Keratinocyte (primary cell): ENCODE results near the gene POLD2. TPM values are rescaled to one million over a fixed set of nuclear protein-coding genes. Genes with fewer than 3 reads are reported as not detected.

Experiments used
- DNase-seq: peaks from one replicate; pipeline ENCODE4 v3.0.0-alpha.2; 2011; ENCODE audit warnings: low read depth, missing footprints, low spot score
- FAIRE-seq: peaks from 2 replicates; lab custom pipeline; 2011; peaks lifted over from hg19 to GRCh38; lab: Jason Lieb, UNC
- H2AFZ ChIP-seq: 2 replicates; pipeline ENCODE4 v1.6.0; 2012; ENCODE audit warnings: low read length, control low read depth, inconsistent platforms; ENCODE audit not compliant: control insufficient read depth
- H3K27ac ChIP-seq: 2 replicates; pipeline ENCODE4 v1.5.1; 2011; ENCODE audit warnings: low read length; ENCODE audit not compliant: control insufficient read depth, insufficient read depth
- H3K27me3 ChIP-seq: 3 replicates; pipeline ENCODE4 v1.6.0; 2011; ENCODE audit warnings: low read length; ENCODE audit not compliant: control insufficient read depth, insufficient read depth; ENCODE audit errors: extremely low read depth
- H3K36me3 ChIP-seq, 2 experiments: 2 replicates in 1 of 2; 3 replicates in 1 of 2; pipeline ENCODE4 v1.5.1; 2011; ENCODE audit warnings: low read length in 2 of 2, mild to moderate bottlenecking in 1 of 2; ENCODE audit not compliant: control insufficient read depth in 2 of 2, insufficient read depth in 2 of 2; ENCODE audit errors: extremely low read depth in 1 of 2
- H3K4me1 ChIP-seq: 3 replicates; pipeline ENCODE4 v1.5.1; 2011; ENCODE audit warnings: low read length; ENCODE audit not compliant: control insufficient read depth, insufficient read depth; ENCODE audit errors: extremely low read depth
- H3K4me2 ChIP-seq: 3 replicates; pipeline ENCODE4 v1.6.0; 2011; ENCODE audit warnings: low read depth, low read length; ENCODE audit not compliant: control insufficient read depth, insufficient read depth; ENCODE audit errors: extremely low read depth
- H3K4me3 ChIP-seq, 3 experiments: fragments of 200-600 bp in 1 of 3; sonication (generic) in 1 of 3; 2 replicates in 2 of 3; 3 replicates in 1 of 3; pipeline ENCODE4 v1.5.1; 2011 to 2016; ENCODE audit warnings: low read length in 3 of 3, mild to moderate bottlenecking in 3 of 3, control low read depth in 2 of 3, inconsistent platforms in 1 of 3, low read depth in 1 of 3, mixed read lengths in 1 of 3, mixed run types in 1 of 3, moderate library complexity in 1 of 3; ENCODE audit not compliant: control insufficient read depth in 2 of 3, insufficient read depth in 2 of 3; ENCODE audit errors: extremely low read depth in 1 of 3
- H3K79me2 ChIP-seq: 2 replicates; pipeline ENCODE4 v1.6.0; 2012; ENCODE audit warnings: low read length; ENCODE audit not compliant: control insufficient read depth, insufficient read depth
- H3K9ac ChIP-seq: 3 replicates; pipeline ENCODE4 v1.6.0; 2011; ENCODE audit warnings: low read length; ENCODE audit not compliant: control insufficient read depth, insufficient read depth; ENCODE audit errors: extremely low read depth
- H3K9me1 ChIP-seq: 3 replicates; pipeline ENCODE4 v1.6.0; 2011; ENCODE audit warnings: low read length; ENCODE audit not compliant: control insufficient read depth, insufficient read depth; ENCODE audit errors: extremely low read depth
- H3K9me3 ChIP-seq: 2 replicates; pipeline ENCODE4 v1.5.1; 2012; ENCODE audit warnings: low read depth, low read length; ENCODE audit not compliant: control insufficient read depth
- H4K20me1 ChIP-seq: 3 replicates; pipeline ENCODE4 v1.6.0; 2011; ENCODE audit warnings: low read length; ENCODE audit not compliant: control insufficient read depth, insufficient read depth; ENCODE audit errors: extremely low read depth
- CTCF ChIP-seq, 3 experiments: IDR thresholded peaks in 1 of 3; conservative IDR thresholded peaks in 1 of 3; optimal IDR thresholded peaks in 1 of 3; 2 replicates in 2 of 3; 3 replicates in 1 of 3; pipeline versions ENCODE3 to v1.5.1; 2011; ENCODE audit warnings: low read length in 3 of 3, mild to moderate bottlenecking in 3 of 3, moderate library complexity in 2 of 3, control low read depth in 1 of 3, inconsistent platforms in 1 of 3; ENCODE audit not compliant: insufficient read depth in 2 of 3; ENCODE audit errors: extremely low read depth in 1 of 3
- EZH2 ChIP-seq: IDR thresholded peaks from one replicate; pipeline ENCODE4 v1.6.1; 2012; ENCODE audit warnings: inconsistent platforms, mild to moderate bottlenecking, low read length, moderate library complexity
- dilution Hi-C: fragments of 300-500 bp; cut with MboI; formaldehyde crosslinking; loops from one replicate; pipeline ENCODE4 v1.7.0; 2020; ENCODE audit warnings: low sequenced_read_pairs; ENCODE audit not compliant: extremely low pct_ligation_motif_present
- polyA plus RNA-seq, 5 experiments: library from polyadenylated mRNA; depleted of rRNA in 3 of 5; stranded (reverse) in 3 of 5; stranded (forward) in 1 of 5; unstranded in 1 of 5; fragments of >200 nt; gene quantifications; 1 replicate in 1 of 5; 2 replicates in 3 of 5; 3 replicates in 1 of 5; pipeline versions ENCODE4 v1.2.1 to v1.2.3, GENCODE V29; 2011 to 2012; ENCODE audit warnings: missing spikeins in 2 of 5, low read depth in 1 of 5, low replicate concordance in 1 of 5

POLD2 gene
- polyA plus RNA-seq, 1 donor (not counting 4 experiments of a cell fraction or from before 2014, with no cell fraction given): 158 TPM

GRCh38 chr7:44143646-44144250, 20.4 kb upstream of the POLD2 start:
- H3K4me1 ChIP-seq: peaks cover 3% of the 10 kb centered on the region
- H3K9ac ChIP-seq: no peak overlapping the region
- H2AFZ ChIP-seq: no peak overlapping the region
- no peaks in the 10 kb centered on the region for H3K36me3 ChIP-seq
- TF ChIP-seq CTCF (optimal IDR thresholded peaks at IDR 0.05 in 1 of 3, IDR thresholded peaks at IDR 0.05 in 1 of 3, conservative IDR thresholded peaks at IDR 0.05 in 1 of 3; ENCODE audit: extremely low read depth in 1 of 3, insufficient read depth in 2 of 3, low read length in 3 of 3) (no peak), EZH2 (no peak)
- H3K9me1 ChIP-seq: no peaks in the 10 kb centered on the region
- no peak overlapping the region for H3K4me2 ChIP-seq
- FAIRE-seq (no peak), DNase-seq (no peak)
- no peak overlapping the region for H3K27ac ChIP-seq
- H3K9me3 ChIP-seq: no peaks in the 10 kb centered on the region
- H3K79me2 ChIP-seq: no peaks in the 10 kb centered on the region
- H3K4me3 ChIP-seq: no peak overlapping the region
- dilution Hi-C loops: no loop called here
- H3K27me3 ChIP-seq: peaks cover 26% of the 10 kb centered on the region
- no peaks in the 10 kb centered on the region for H4K20me1 ChIP-seq

GRCh38 chr7:44142028-44142427, 18.7 kb upstream of the POLD2 start:
- Histone ChIP-seq H3K36me3 (no peaks in the 10 kb centered on the region), H3K9me1 (no peaks in the 10 kb centered on the region), H3K4me3 (no peak overlapping the region), H3K27ac (no peak overlapping the region), H4K20me1 (no peaks in the 10 kb centered on the region), H2AFZ (no peak overlapping the region), H3K4me1 (peaks cover 3% of the 10 kb centered on the region), H3K79me2 (no peaks in the 10 kb centered on the region), H3K9ac (no peak overlapping the region), H3K9me3 (no peaks in the 10 kb centered on the region), H3K4me2 (no peak overlapping the region), H3K27me3 (peaks cover 27% of the 10 kb centered on the region)
- no peak for FAIRE-seq
- no peak for DNase-seq
- dilution Hi-C loops: no loop called here
- no peak for TF ChIP-seq CTCF (optimal IDR thresholded peaks at IDR 0.05 in 1 of 3, IDR thresholded peaks at IDR 0.05 in 1 of 3, conservative IDR thresholded peaks at IDR 0.05 in 1 of 3; ENCODE audit: extremely low read depth in 1 of 3, insufficient read depth in 2 of 3, low read length in 3 of 3)
- no peak for TF ChIP-seq EZH2
